ENCODE data around the gene GALM.

DNA sequence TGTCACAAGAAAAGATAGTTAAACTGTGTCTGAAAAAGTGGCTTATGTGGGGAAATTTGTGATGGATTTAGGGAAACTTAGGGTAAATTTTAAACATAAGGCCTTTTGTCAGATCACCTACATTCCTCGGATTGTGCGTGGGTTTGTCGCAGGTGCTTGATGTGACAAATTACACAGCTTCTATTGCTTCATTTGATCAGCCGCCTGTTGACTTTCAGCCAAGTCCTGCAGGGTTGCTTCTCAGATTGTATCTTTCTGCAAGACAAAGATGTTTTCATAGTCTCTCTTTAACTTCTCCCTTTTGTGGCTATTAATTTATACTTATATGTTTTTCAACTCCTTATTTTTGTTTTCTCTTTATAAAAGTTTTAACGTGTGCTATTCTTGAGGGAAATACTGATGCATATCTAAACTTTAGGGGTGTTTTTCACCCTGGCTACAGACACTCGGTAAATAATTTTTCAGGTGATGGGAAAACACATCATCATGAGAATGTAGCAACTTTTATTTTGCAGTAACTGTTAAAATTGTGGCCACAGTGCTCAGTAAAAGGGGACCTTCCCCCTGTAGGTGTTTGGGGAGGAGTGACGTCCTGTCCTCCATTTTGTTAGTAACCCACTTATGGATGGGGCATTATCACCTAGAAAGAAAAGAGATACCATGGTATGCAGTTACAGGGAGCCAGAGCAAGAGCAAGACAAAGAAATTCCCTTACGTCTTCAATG lies 31.4 kb downstream of the GALM start:
- TF ChIP-seq, protein P1, sequence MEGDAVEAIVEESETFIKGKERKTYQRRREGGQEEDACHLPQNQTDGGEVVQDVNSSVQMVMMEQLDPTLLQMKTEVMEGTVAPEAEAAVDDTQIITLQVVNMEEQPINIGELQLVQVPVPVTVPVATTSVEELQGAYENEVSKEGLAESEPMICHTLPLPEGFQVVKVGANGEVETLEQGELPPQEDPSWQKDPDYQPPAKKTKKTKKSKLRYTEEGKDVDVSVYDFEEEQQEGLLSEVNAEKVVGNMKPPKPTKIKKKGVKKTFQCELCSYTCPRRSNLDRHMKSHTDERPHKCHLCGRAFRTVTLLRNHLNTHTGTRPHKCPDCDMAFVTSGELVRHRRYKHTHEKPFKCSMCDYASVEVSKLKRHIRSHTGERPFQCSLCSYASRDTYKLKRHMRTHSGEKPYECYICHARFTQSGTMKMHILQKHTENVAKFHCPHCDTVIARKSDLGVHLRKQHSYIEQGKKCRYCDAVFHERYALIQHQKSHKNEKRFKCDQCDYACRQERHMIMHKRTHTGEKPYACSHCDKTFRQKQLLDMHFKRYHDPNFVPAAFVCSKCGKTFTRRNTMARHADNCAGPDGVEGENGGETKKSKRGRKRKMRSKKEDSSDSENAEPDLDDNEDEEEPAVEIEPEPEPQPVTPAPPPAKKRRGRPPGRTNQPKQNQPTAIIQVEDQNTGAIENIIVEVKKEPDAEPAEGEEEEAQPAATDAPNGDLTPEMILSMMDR (IDR thresholded peaks at IDR 0.05 in 2 of 3, conservative IDR thresholded peaks at IDR 0.05 in 1 of 3; ENCODE audit: control insufficient read depth in 2 of 3, extremely low read depth in 1 of 3, insufficient read depth in 1 of 3, low read depth in 3 of 3, low read length in 3 of 3): no peak
- no peak for TF ChIP-seq NR2C2 (IDR thresholded peaks at IDR 0.05; ENCODE audit: borderline replicate concordance, control insufficient read depth, insufficient read length, low read depth)
